Activated CD8-positive, alpha-beta T cell treated with anti-CD3 and anti-CD28 coated beads for 36 hours (primary cell): ENCODE data around the gene PASD1. TPM values are rescaled to one million over a fixed set of nuclear protein-coding genes. Genes with fewer than 3 reads are reported as not detected.

Experiments
- ATAC-seq: fragments of 200-7000 bp; cut with Tn5 transposase; one replicate; pipeline ENCODE4 v1.10.0; 2021; ENCODE audit warnings: mild to moderate bottlenecking, moderate library complexity
- CTCF ChIA-PET: fragments of 350-600 bp; sonication (Branson Sonifier 250); formaldehyde crosslinking; loops from one replicate; lab custom pipeline; 2021; ENCODE audit warnings: antibody characterized with exemption; lab: Charles Lee
- POLR2A ChIA-PET: fragments of 350-600 bp; sonication (Branson Sonifier 250); formaldehyde crosslinking; loops from one replicate; lab custom pipeline; 2021; ENCODE audit warnings: antibody characterized with exemption; lab: Charles Lee
- DNase-seq: peaks from one replicate; pipeline ENCODE4 v3.0.0-alpha.2; 2020
- H3K27ac Mint-ChIP-seq: one replicate; pipeline ENCODE4 v1.8.0; 2021; ENCODE audit warnings: mild to moderate bottlenecking, mixed read lengths
- H3K27me3 Mint-ChIP-seq: one replicate; pipeline ENCODE4 v1.8.0; 2021; ENCODE audit warnings: mixed read lengths
- H3K36me3 Mint-ChIP-seq: one replicate; pipeline ENCODE4 v1.8.0; 2021; ENCODE audit warnings: low read depth, mixed read lengths
- H3K4me1 Mint-ChIP-seq: one replicate; pipeline ENCODE4 v1.8.0; 2021; ENCODE audit warnings: low read depth, mixed read lengths
- H3K4me3 Mint-ChIP-seq: one replicate; pipeline ENCODE4 v1.8.0; 2021; ENCODE audit warnings: mild to moderate bottlenecking, moderate library complexity, mixed read lengths
- H3K9me3 Mint-ChIP-seq: one replicate; pipeline ENCODE4 v1.8.0; 2021; ENCODE audit warnings: mixed read lengths
- CTCF ChIP-seq: fragments of 200-600 bp; IDR thresholded peaks from one replicate; pipeline ENCODE4 v1.8.0; 2022; ENCODE audit warnings: antibody characterized with exemption, mild to moderate bottlenecking
- intact Hi-C: fragments of 100-400 bp; cut with micrococcal nuclease; formaldehyde crosslinking; loops from one replicate; pipeline ENCODE4 v1.10.0; 2022
- total RNA-seq, 2 experiments: library from RNA; stranded (reverse); gene quantifications; one replicate each; pipeline ENCODE4 v1.2.3, GENCODE V29; 2021

Gene PASD1
- total RNA-seq, 2 experiments from 2014 or later: not detected

- ChIA-PET CTCF (no interaction called here), POLR2A (no interaction called here)
- no peak for TF ChIP-seq CTCF
- H3K9me3 Mint-ChIP-seq: no peaks in the 10 kb centered on the region
- DNase-seq (no peak), ATAC-seq (no peak)
- intact Hi-C loops: no loop called here
- H3K36me3 Mint-ChIP-seq: no peaks in the 10 kb centered on the region
- H3K27me3 Mint-ChIP-seq: no peaks in the 10 kb centered on the region
- H3K4me3 Mint-ChIP-seq: no peak overlapping the region
- no peak overlapping the region for H3K27ac Mint-ChIP-seq
- no peaks in the 10 kb centered on the region for H3K4me1 Mint-ChIP-seq
These were observed 145.3 kb downstream of the PASD1 start for GRCh38 chrX:151708821-151709220.

GRCh38 chrX:151710457-151710856 lies 147.0 kb downstream of the PASD1 start:
- ChIA-PET POLR2A (interaction anchor here (0.6 kb wide), 1 partner anchor 1179 kb away, joined by 3 read pairs; no protein-coding TSS in a partner anchor), CTCF (no interaction called here)
- ATAC-seq (no peak), DNase-seq (no peak)
- Mint-ChIP-seq H3K9me3 (no peaks in the 10 kb centered on the region), H3K27me3 (no peaks in the 10 kb centered on the region), H3K27ac (no peak overlapping the region), H3K4me3 (no peak overlapping the region), H3K36me3 (no peaks in the 10 kb centered on the region), H3K4me1 (no peaks in the 10 kb centered on the region)
- intact Hi-C loops: no loop called here
- TF ChIP-seq CTCF: no peak

GRCh38 chrX:151711154-151711553 lies 147.7 kb downstream of the PASD1 start:
- Mint-ChIP-seq H3K9me3 (no peaks in the 10 kb centered on the region), H3K36me3 (no peaks in the 10 kb centered on the region), H3K27ac (no peak overlapping the region), H3K4me3 (no peak overlapping the region), H3K4me1 (no peaks in the 10 kb centered on the region), H3K27me3 (no peaks in the 10 kb centered on the region)
- ChIA-PET CTCF (no interaction called here), POLR2A (no interaction called here)
- intact Hi-C loops: no loop called here
- ATAC-seq (no peak), DNase-seq (no peak)
- TF ChIP-seq CTCF: no peak

GRCh38 chrX:151711787-151712186 lies 148.3 kb downstream of the PASD1 start:
- TF ChIP-seq CTCF: no peak
- Mint-ChIP-seq H3K27ac (no peak overlapping the region), H3K27me3 (peaks cover 2% of the 10 kb centered on the region), H3K9me3 (no peaks in the 10 kb centered on the region), H3K4me3 (no peak overlapping the region), H3K36me3 (no peaks in the 10 kb centered on the region), H3K4me1 (no peaks in the 10 kb centered on the region)
- DNase-seq (no peak), ATAC-seq (no peak)
- ChIA-PET POLR2A (no interaction called here), CTCF (no interaction called here)
- intact Hi-C loops: no loop called here

- CTCF ChIA-PET: no interaction called here
These were observed 148.8 kb downstream of the PASD1 start for GRCh38 chrX:151712253-151712652.

More at GRCh38 chrX:151712253-151712652, 148.8 kb downstream of the PASD1 start:
- H3K36me3 Mint-ChIP-seq: no peaks in the 10 kb centered on the region
- ATAC-seq (no peak), DNase-seq (no peak)
- no peaks in the 10 kb centered on the region for H3K4me1 Mint-ChIP-seq
- H3K9me3 Mint-ChIP-seq: no peaks in the 10 kb centered on the region
- H3K27me3 Mint-ChIP-seq: peaks cover 2% of the 10 kb centered on the region
- intact Hi-C loops: no loop called here
- POLR2A ChIA-PET: no interaction called here
- no peak for TF ChIP-seq CTCF
- H3K27ac Mint-ChIP-seq: no peak overlapping the region
- no peak overlapping the region for H3K4me3 Mint-ChIP-seq
